Measurements from ENCODE around the gene PDGFB.

DNA sequence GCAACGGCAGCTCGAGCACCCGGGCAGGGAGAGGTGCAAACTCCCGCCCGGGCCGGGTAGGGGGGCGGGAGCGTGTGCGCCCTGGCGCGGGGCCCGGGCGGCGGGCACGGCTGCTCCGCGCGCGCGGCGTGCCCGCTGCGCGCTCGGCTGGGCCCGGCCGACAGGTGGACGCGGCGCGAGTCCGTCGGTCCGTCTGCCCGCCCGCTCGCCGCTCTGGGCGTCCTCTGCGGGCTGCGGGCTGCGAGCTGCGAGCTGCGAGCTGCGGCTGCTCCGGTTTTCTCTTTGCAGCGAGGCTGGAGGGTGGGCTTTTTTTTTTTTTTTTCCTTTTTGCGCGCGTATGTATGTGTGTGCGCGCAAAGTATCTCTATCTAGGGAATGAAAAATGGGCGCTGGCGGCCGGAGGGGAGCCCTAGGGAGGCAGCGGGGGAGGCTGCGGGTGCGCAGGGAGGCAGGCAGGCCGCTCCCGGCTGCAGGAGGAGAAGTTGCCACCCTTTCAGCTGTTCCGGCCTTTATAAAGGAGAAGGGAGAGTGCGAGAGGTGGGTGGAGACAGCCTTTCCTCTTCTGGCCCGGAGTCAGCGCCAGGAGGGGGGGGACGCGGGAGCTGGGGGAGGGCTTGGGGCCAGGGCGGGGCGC is at the start of gene PDGFB:
- TF ChIP-seq POLR2A (IDR thresholded peaks at IDR 0.05): peak; percentile 38 to 41
- TF ChIP-seq, protein P1, sequence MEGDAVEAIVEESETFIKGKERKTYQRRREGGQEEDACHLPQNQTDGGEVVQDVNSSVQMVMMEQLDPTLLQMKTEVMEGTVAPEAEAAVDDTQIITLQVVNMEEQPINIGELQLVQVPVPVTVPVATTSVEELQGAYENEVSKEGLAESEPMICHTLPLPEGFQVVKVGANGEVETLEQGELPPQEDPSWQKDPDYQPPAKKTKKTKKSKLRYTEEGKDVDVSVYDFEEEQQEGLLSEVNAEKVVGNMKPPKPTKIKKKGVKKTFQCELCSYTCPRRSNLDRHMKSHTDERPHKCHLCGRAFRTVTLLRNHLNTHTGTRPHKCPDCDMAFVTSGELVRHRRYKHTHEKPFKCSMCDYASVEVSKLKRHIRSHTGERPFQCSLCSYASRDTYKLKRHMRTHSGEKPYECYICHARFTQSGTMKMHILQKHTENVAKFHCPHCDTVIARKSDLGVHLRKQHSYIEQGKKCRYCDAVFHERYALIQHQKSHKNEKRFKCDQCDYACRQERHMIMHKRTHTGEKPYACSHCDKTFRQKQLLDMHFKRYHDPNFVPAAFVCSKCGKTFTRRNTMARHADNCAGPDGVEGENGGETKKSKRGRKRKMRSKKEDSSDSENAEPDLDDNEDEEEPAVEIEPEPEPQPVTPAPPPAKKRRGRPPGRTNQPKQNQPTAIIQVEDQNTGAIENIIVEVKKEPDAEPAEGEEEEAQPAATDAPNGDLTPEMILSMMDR (IDR thresholded peaks at IDR 0.05 in 4 of 5, conservative IDR thresholded peaks at IDR 0.05 in 1 of 5): peak in 1 of 5 experiments; percentile 15
